ENCODE data around the gene INSYN1.
"Not testable (repeated sequence)": the region's sequence is repeated elsewhere in the genome, so short reads cannot be mapped to it uniquely, and the experiment has no call there.

INSYN1 gene

GRCh38 chr15:73710321-73710720, 42.8 kb downstream of the INSYN1 start:
- DNase-seq = no peak

DNA sequence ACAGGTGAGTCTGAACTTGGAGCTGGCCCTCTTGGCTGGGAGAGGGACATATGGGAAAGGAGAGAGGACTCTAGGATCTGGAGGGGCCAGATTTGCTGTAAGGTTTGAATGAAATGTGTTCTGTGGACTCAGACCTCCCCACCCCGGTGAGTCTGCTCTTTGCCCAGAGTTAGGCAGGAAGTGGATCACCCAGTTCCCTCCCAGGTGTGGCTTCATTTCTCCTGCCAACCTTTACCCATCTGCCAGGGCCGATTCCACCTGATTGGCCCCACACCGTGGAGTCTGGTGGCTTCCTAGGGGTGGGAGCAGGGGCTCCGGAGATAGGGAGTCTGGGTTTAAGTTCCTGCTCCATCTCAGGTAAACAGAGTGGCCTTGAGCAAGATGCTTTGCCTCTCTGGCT, 43.5 kb downstream of the INSYN1 start:
- no peak for DNase-seq

DNA sequence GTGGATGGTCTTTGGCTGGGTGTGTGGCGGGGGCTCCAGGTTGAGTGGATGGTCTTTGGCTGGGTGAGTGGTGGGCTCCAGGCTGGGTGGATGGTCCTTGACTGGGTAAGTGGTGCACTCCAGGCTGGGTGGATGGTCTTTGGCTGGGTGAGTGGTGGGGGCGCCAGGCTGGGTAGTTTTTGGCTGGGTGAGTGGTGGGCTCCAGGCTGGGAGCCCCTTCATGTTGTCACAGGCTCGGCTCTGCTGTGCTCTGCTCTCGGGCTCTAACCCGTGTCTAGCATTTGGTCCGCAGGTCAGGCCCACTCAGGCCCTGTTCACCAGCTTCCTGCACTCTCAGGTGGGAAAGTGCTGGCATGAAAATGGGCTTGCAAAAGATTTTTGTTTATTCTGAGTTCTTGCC, 43.9 kb downstream of the INSYN1 start:
- no peak for DNase-seq

DNA sequence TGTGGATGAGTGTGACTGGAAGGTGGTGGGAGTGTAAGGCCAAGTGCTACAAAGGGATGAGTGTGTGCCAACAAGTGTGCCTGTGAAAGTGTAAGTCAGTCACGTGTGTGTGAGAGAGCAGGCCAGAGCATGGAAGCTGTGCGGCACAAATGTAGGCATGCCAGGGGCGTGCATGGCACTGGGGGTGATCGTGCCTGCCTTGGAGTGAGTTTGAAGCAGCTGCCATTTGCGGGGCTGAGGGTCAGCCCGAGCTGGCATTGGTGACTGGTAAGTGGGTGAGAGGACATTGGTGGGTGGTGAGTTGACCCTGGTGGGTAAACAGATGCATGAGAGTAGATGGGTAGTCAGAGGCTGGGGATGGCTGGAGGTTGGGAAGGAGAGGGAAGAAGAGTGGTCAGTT, 44.5 kb downstream of the INSYN1 start:
- no peak for DNase-seq

DNA sequence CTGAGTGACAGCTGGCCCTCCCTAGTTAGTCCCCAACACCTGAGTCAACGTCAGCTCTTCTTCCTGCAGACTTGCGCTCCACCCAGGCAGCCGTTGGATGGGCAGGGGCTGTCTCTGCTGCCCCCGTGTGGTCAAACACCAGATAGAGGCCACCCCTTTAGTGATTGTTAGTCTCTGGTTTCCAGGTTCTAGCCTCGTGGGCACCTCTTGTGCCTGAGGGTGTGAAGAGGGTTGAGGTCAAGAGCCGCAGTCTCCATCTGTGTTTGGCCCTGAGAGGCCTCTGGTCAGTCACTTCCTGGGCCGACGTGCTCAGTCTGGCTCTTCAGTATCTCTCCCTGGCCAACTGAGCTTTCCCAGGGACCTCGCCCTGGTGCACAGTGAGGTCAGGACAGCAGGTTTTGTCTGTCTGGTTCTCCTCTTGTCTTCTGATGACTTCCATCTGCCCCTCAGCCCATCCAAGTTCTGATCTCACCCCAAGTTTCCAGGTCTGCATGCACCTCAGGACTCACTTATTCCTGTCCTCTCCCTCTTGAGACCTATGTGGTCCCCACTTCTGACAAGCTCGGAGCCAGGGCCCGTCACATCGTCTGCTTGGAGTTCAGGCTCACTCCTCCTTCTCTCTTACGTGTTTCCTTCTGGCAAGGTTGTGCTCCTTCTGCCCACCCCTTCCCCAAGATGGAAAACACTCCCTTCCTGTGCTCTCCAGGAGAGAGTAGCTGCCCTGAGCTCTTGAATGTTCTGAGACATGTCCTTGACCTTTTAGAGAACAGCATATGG, 48.1 kb downstream of the INSYN1 start:
- peak; percentile 43 to 60 for DNase-seq

- not testable (repeated sequence) for DNase-seq
Observed at GRCh38 chr15:73704142-73704868, 48.8 kb downstream of the INSYN1 start.

DNA sequence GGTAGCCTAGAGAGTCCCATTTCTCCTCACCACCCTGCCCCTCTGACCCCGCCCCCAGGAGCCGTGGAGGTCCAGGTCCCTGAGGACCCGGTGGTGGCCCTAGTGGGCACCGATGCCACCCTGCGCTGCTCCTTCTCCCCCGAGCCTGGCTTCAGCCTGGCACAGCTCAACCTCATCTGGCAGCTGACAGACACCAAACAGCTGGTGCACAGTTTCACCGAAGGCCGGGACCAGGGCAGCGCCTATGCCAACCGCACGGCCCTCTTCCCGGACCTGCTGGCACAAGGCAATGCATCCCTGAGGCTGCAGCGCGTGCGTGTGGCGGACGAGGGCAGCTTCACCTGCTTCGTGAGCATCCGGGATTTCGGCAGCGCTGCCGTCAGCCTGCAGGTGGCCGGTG, 49.5 kb downstream of the INSYN1 start:
- not testable (repeated sequence) for DNase-seq

GRCh38 chr15:73702311-73703239, 50.6 kb downstream of the INSYN1 start:
- not testable (repeated sequence) for DNase-seq

DNA sequence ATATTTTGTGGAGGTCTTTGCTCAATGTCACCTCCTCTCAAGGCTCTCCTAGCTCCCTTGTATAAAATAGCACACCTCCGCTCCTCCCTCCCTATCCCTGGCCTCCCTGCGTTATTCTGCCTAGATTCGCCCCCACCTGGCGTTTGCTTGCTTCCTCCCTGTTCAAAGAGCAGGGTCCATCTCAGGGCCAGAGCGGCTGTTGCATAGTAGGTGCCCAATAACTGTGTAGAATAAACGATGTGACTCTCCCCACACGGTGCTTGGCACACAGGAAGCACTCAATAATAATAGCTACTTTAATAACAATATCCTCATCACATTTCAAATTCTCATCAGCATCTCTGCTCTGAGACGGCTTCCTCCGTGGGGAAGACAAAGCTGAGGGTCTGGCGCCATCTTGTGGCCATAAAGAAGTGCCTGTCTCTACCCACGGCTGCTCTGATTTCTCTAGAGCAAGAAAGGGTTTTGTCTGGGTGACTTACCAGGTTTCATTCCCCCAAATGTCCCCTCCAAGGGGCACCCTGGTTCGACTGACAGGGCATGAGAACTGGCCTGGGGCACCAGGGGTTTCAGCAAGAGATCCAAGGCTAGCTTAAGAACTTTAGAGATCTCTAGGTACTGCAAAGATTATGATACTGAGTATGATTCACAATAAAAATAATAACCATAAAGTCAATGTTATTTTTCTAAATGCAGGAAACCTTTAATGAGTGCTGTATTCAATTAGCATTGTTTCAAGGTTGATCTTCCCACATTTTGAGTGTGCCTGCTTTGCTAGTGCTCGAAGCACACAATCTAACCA, 52.9 kb downstream of the INSYN1 start:
- peak; percentile 81 to 83 for DNase-seq

GRCh38 chr15:73699249-73700040, 53.7 kb downstream of the INSYN1 start:
- no peak for DNase-seq

DNA sequence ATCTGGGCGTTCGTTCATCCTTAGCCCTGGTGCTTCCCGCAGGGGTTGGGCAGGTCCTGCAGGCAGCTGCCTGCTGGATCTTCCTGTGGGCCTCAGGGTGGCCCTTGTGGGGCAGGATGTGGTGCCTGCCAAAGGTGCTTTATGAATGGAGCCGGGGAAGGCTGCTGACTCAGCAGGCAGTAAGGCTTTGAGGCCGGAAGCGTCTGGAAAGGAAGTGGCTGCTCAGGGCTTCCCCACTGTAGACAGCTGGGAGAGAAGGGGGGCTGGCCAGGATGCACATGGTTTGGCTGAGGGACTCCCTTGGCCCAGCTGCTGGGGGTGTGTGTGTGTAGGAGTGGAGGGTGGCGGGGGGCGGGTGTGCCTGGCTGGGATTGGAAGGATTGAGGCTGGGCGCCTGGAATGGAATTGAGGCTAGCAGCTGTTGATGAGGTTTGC, 56.1 kb downstream of the INSYN1 start:
- DNase-seq = peak; percentile 60 to 73

- DNase-seq = no peak
Observed at GRCh38 chr15:73696641-73697001, 56.5 kb downstream of the INSYN1 start.

DNA sequence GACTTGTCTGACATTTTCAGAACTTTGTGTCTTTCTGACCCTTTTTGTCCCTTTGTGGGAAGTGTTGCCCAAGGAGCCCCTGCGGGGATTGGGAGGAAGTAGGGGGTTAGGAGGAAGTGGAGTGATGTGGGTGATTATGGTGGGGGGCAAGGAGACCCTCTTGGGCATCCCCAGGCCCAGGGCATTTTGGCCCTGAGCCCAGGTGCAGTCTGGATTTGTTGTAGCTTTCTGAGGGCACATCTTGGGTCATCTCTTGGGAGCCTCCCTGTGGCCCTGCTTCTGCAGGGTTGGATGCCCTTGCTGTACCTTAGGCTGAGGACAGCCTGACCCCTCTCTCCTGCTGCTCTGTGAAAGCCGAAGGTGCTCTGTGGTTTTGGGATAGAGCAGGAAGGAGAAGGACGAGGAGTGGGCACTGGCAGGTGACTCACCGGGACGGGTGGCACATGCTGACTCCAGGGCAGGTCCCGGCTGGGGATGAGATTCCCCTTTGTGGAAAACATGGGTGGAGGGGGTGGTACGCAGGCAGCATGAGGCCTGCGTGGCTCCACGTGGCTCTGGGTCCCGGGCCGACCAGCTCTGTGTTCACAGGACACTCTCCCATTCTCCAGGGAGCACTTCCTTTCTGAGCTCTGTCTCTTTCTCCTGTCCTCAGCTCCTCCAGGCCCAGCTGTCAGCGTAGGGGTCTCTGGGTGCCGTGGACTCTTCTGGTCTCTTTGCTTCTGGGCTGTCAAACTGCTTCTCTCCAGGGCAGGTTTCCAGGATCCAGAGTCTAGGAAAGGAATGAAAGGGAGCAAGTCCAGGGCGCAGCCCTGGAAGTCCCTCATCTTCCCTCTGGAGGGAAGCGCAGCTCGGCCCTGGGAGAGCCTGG, 57.1 kb downstream of the INSYN1 start:
- DNase-seq = no peak

DNA sequence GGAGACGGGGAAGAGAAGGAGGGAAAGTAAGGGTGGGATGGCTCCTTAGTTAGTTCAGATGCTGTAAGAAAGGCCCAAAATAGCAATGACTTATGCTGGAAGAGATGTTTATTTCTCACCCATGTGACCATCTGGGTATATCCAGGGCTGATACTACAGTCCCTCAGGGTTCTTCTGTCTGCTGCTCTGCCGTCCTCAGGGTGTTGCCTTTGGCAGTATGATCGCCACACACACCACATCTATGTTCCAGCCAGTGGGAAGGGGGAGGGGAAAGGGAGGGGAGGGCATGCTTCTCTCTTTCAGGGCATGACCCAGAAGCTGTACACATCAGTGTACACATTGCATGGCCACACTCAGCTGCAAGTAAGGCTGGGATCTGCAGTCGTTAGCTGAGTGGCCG, 58.7 kb downstream of the INSYN1 start:
- DNase-seq = peak in 1 of 2 donors; percentile 10

GRCh38 chr15:73691396-73691795, 61.8 kb downstream of the INSYN1 start:
- peak; percentile 38 to 40 for DNase-seq

DNA sequence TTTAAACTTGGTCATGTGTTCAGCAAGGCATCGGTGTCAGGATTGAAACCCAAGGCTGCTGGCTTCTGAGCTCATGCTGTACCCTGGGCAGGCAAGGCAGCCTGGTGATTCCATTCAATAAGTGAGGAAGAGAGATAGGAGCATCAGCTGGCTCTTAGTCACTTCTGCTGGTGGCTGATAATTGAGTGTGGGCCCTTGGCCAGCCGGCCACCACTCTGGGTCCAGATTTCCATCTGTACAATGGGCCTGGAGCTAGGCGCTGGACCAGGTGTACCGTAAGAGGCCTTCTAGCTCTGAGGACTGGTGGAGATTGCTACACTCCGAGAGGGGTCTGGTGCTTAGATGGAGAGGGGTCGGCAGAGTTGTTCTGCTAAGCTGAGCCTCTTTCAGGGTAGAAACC, 64.7 kb downstream of the INSYN1 start:
- DNase-seq = peak; percentile 56 to 86

GRCh38 chr15:73687351-73687750, 65.8 kb downstream of the INSYN1 start:
- DNase-seq = no peak

GRCh38 chr15:73686781-73687256, 66.3 kb downstream of the INSYN1 start:
- DNase-seq = peak; percentile 85 to 92

DNA sequence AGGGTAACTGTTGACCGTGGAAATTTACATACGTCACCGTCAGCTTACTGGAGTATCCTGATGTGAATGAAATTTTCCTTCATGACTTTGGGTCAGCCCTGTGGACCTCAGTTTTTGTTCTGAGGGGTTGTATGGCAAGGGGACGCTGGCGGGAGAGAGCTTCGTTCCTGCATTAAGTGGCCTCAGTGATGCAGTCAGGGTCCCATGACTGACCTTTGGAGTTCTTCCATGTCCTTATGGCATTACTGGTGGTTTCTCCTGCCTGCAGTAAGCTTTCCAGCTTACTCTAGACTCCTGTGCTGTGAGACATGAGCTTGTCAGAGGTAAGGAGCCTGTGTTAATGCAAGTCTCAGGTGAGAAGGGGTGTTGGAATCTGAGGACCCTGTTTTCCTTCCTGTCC, 67.2 kb downstream of the INSYN1 start:
- DNase-seq = peak in 1 of 2 donors; percentile 50

Data from inflammatory macrophage (primary cell).